Ishikawa (cell line): ENCODE measurements around the gene MYL12B.

Experiments used
- CEBPB ChIP-seq: IDR thresholded peaks from 2 replicates; pipeline ENCODE4 v1.6.1; 2012
- EP300 ChIP-seq: IDR thresholded peaks from 2 replicates; pipeline ENCODE4 v1.6.1; 2012; ENCODE audit warnings: borderline replicate concordance
- MAX ChIP-seq: IDR thresholded peaks from 2 replicates; pipeline ENCODE4 v1.6.1; 2012
- NFIC ChIP-seq: IDR thresholded peaks from 2 replicates; pipeline ENCODE4 v1.6.1; 2012
- TEAD4 ChIP-seq: IDR thresholded peaks from 2 replicates; pipeline ENCODE4 v1.6.1; 2012

GRCh38 chr18:3218819-3219218, 43.1 kb upstream of the MYL12B start:
- no peak for TF ChIP-seq EP300
- no peak for TF ChIP-seq TEAD4
- no peak for TF ChIP-seq MAX
- no peak for TF ChIP-seq NFIC
- TF ChIP-seq CEBPB, result no peak
